GM13976 (cell line): ENCODE measurements around the gene FKBP4.

Experiments
- DNase-seq: peaks from one replicate; pipeline ENCODE4 v3.0.0; 2012; ENCODE audit warnings: low spot score
- CTCF ChIP-seq: IDR thresholded peaks from 2 replicates; pipeline ENCODE4 v1.5.1; 2012; ENCODE audit warnings: borderline replicate concordance, mild to moderate bottlenecking; ENCODE audit not compliant: insufficient read depth; ENCODE audit errors: extremely low read depth, missing control alignments, control extremely low read depth
- in situ Hi-C: fragments of 300-500 bp; cut with MboI; formaldehyde crosslinking; loops from one replicate; pipeline ENCODE4 v1.12.0; 2022; ENCODE audit warnings: low sequenced_read_pairs, mixed read lengths, inconsistent platforms; ENCODE audit not compliant: unreplicated experiment

Gene FKBP4

DNA sequence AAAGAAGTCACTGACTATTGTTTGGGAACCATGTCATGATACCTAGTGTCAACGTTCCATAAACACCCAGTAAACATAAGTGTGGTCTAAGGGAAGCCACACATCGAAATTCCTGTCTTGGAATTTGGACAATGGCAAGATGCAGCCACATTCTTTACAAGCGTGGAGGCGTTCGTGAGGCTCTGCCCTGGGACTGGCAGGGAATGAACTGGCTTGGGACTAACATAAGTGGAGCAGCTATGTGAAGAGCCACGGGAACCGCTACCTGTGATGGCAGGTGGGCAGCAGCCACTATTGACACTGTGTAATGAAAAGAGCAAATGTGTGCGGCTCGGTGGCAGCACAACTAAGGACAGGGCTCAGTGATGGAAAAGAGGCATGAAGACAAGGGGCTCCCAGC lies 50.0 kb downstream of the FKBP4 start:
- TF ChIP-seq CTCF = no peak
- no peak for DNase-seq
- in situ Hi-C loops = no loop called here

DNA sequence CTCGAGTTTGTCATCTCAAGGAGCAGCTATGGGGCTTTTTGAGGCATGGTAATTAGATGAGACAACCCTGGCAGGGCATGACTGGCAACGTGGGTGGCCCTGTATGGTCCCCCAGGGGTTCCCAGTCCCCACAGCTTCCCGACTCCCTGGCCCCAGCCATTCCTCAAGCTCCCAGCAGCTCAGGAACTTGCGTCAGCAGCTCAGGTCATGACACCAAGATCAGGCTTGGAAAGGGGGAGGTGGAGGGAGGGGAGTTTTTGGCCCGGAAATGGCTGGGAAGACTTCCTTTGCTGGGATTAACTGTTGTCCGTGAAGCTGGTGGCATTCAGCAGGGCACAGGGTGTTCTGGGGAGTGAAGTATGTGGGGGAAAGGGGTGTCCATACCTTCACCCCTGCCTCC lies 50.5 kb downstream of the FKBP4 start:
- in situ Hi-C loops = no loop called here
- no peak for DNase-seq
- TF ChIP-seq CTCF = no peak

GRCh38 chr12:2851931-2852330 lies 57.2 kb downstream of the FKBP4 start:
- no peak for TF ChIP-seq CTCF
- in situ Hi-C loops = loop anchor here (25.0 kb wide), 1 partner anchor 185 kb away; no protein-coding TSS in a partner anchor
- DNase-seq = no peak

DNA sequence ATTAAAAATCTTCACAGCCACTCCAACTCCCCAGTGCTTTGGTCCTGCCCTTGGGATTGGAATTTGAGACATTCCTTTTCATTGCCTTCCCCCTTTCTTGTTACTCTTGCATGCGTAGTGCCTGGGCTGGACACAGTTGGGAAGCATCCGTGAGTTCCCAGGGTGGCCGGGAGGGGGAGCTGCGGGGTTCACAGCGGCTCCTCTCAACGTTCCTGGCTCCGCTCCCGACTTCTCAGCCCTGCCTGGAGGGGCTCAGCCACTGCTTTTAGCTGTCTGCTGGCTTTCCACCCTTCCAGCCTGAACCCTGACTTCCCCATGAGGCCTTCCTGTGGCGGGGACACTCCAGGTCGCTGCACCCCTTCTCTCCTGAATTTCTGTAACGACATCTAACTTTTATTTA lies 58.9 kb downstream of the FKBP4 start:
- in situ Hi-C loops = loop anchor here (25.0 kb wide), 1 partner anchor 184 kb away; no protein-coding TSS in a partner anchor
- DNase-seq = peak; percentile 81
- TF ChIP-seq CTCF = peak; percentile 45
